GM23248 (cell line): Measurements from ENCODE around the gene PSMG4. TPM values are rescaled to one million over a fixed set of nuclear protein-coding genes. Genes with fewer than 3 reads are reported as not detected.

Experiments used
- DNase-seq: peaks from one replicate; pipeline ENCODE4 v3.0.0-alpha.2; 2015
- H2AFZ ChIP-seq: fragments of 200-600 bp; sonication (generic); 2 replicates; pipeline ENCODE4 v1.6.1; 2016; ENCODE audit warnings: antibody characterized with exemption
- H3F3A ChIP-seq: fragments of 200-600 bp; sonication (generic); 2 replicates; pipeline ENCODE4 v1.6.1; 2016; ENCODE audit warnings: mild to moderate bottlenecking, antibody characterized with exemption, mixed run types; ENCODE audit not compliant: insufficient read depth
- H3K27ac ChIP-seq: fragments of 200-600 bp; sonication (generic); 2 replicates; pipeline ENCODE4 v1.5.1; 2016; ENCODE audit warnings: mild to moderate bottlenecking
- H3K27me3 ChIP-seq: fragments of 200-600 bp; sonication (generic); replicated peaks from 2 replicates; pipeline ENCODE4 v1.6.1; 2016; ENCODE audit warnings: mild to moderate bottlenecking; ENCODE audit not compliant: insufficient read depth
- H3K36me3 ChIP-seq: fragments of 200-600 bp; sonication (generic); 2 replicates; pipeline ENCODE4 v1.6.1; 2016; ENCODE audit warnings: low read depth, mild to moderate bottlenecking
- H3K4me1 ChIP-seq: fragments of 200-600 bp; sonication (generic); 2 replicates; pipeline ENCODE4 v1.6.1; 2016; ENCODE audit warnings: mild to moderate bottlenecking; ENCODE audit not compliant: insufficient read depth
- H3K4me2 ChIP-seq: fragments of 200-600 bp; sonication (generic); one replicate; pipeline ENCODE4 v1.6.1; 2016; ENCODE audit warnings: mild to moderate bottlenecking; ENCODE audit not compliant: unreplicated experiment
- H3K4me3 ChIP-seq: fragments of 200-600 bp; sonication (generic); 2 replicates; pipeline ENCODE4 v1.5.1; 2016; ENCODE audit warnings: mild to moderate bottlenecking
- H3K79me2 ChIP-seq: fragments of 200-600 bp; sonication (generic); 2 replicates; pipeline ENCODE4 v1.6.1; 2016; ENCODE audit warnings: mild to moderate bottlenecking; ENCODE audit not compliant: insufficient read depth
- H3K9ac ChIP-seq: fragments of 200-600 bp; sonication (generic); 2 replicates; pipeline ENCODE4 v1.6.1; 2016; ENCODE audit warnings: mild to moderate bottlenecking
- H3K9me2 ChIP-seq: fragments of 200-600 bp; sonication (generic); 2 replicates; pipeline ENCODE4 v1.6.1; 2016; ENCODE audit warnings: mixed run types, mild to moderate bottlenecking, moderate library complexity; ENCODE audit not compliant: insufficient read depth
- H3K9me3 ChIP-seq: fragments of 200-600 bp; sonication (generic); one replicate; pipeline ENCODE4 v1.6.1; 2017; ENCODE audit warnings: low read depth
- H4K20me1 ChIP-seq: fragments of 200-600 bp; sonication (generic); 2 replicates; pipeline ENCODE4 v1.6.0; 2016; ENCODE audit not compliant: insufficient read depth
- EZH2 ChIP-seq: fragments of 200-600 bp; sonication (generic); IDR thresholded peaks from 2 replicates; pipeline ENCODE4 v1.6.1; 2018; ENCODE audit warnings: antibody characterized with exemption, mild to moderate bottlenecking; ENCODE audit not compliant: insufficient read depth, poor library complexity, severe bottlenecking
- EZH2phosphoT487 ChIP-seq: fragments of 200-600 bp; sonication (generic); IDR thresholded peaks from 2 replicates; pipeline ENCODE4 v1.6.1; 2018; ENCODE audit warnings: antibody characterized with exemption, moderate library complexity, mild to moderate bottlenecking, low read depth; ENCODE audit not compliant: insufficient read depth
- WGBS, 2 experiments: methylation state at CpG; one replicate each; pipeline ENCODE4 v1.1.6; 2015 to 2017; ENCODE audit warnings: low lambda C conversion rate in 2 of 2, low coverage in 1 of 2; ENCODE audit errors: missing lambda C conversion rate in 2 of 2; 5-methylcytosine and 5-hydroxymethylcytosine counted together
- in situ Hi-C: fragments of 300-500 bp; cut with MboI; formaldehyde crosslinking; loops from 2 replicates; pipeline ENCODE4 v1.15.0; 2020
- polyA plus RNA-seq: library from polyadenylated mRNA; unstranded; fragments of >200 nt; fragmentation: Nextera tagmentation; extraction: Ambion mirVana; gene quantifications from 2 replicates; pipeline ENCODE4 v1.2.1, GENCODE V29; 2016
- total RNA-seq: library from RNA; depleted of rRNA; stranded (reverse); fragments of >200 nt; shearing (Covaris generic); gene quantifications from 2 replicates; pipeline ENCODE4 v1.2.3, GENCODE V29; 2014; rRNA removed

The PSMG4 gene, protein sequence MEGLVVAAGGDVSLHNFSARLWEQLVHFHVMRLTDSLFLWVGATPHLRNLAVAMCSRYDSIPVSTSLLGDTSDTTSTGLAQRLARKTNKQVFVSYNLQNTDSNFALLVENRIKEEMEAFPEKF
- total RNA-seq, result 20.0 and 24.5 TPM in 2 replicates
- 46.9 and 47.1 TPM in 2 replicates for polyA plus RNA-seq

DNA sequence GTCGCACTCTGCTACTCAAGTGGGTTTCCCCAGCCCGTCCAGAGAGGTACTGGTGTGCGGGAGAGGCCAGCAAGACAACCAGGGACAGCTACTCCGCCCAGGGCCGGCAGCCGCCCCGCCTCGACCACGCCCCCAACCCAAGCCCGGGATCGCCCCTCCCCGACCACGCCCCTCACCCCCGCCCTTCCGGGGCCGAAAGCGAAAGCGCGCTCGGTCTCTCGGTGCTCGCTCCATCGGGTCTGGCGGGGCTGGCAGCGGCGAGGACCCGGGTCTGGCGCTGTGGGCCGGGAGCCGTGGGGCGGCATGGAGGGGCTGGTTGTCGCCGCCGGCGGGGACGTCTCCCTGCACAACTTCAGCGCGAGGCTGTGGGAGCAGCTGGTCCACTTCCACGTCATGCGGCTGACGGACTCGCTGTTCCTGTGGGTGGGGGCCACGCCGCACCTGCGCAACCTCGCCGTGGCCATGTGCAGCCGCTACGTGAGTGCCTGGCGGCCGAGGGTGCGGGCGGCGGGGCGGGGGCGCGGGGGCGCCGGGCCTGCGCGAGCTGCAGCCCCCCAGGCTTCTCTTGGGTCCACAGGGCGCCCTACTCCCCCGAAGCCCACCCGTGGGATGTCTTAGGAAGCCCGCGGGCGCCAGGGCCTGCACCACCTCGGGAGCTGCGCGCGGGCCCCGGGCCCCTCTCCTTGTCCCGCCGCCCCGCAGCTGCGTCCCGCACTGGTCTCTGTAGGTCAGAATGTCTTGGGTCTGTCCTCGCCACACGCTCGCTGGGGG lies at the start of gene PSMG4:
PSMG4 (plus strand) TSS at position 228 of the 771 bp plus-strand sequence; CDS start at position 304, 76 bp downstream.
- Histone ChIP-seq H3K27me3 (no peaks in the 10 kb centered on the region), H3K9ac (peak within 1 kb of the TSS; percentile 79), H3K4me1 (peaks cover 12% of the 10 kb centered on the region), H3K27ac (peak within 1 kb of the TSS; percentile 49), H4K20me1 (no peaks in the 10 kb centered on the region), H3K79me2 (peaks cover 46% of the 10 kb centered on the region), H3K9me2 (no peaks in the 10 kb centered on the region), H3K9me3 (no peaks in the 10 kb centered on the region), H3K4me3 (peak within 1 kb of the TSS; percentile 85), H3F3A (no peaks in the 10 kb centered on the region), H3K4me2 (peak within 1 kb of the TSS; percentile 95), H3K36me3 (no peaks in the 10 kb centered on the region), H2AFZ (peak within 1 kb of the TSS; percentile 87)
- no peak for TF ChIP-seq EZH2
- TF ChIP-seq EZH2phosphoT487, result no peak
- in situ Hi-C loops, result no loop called here
- 2% methylated on average over 41 to 72 of the region's 80 CpGs for WGBS, 2 experiments
- peak; percentile 95 for DNase-seq

DNA sequence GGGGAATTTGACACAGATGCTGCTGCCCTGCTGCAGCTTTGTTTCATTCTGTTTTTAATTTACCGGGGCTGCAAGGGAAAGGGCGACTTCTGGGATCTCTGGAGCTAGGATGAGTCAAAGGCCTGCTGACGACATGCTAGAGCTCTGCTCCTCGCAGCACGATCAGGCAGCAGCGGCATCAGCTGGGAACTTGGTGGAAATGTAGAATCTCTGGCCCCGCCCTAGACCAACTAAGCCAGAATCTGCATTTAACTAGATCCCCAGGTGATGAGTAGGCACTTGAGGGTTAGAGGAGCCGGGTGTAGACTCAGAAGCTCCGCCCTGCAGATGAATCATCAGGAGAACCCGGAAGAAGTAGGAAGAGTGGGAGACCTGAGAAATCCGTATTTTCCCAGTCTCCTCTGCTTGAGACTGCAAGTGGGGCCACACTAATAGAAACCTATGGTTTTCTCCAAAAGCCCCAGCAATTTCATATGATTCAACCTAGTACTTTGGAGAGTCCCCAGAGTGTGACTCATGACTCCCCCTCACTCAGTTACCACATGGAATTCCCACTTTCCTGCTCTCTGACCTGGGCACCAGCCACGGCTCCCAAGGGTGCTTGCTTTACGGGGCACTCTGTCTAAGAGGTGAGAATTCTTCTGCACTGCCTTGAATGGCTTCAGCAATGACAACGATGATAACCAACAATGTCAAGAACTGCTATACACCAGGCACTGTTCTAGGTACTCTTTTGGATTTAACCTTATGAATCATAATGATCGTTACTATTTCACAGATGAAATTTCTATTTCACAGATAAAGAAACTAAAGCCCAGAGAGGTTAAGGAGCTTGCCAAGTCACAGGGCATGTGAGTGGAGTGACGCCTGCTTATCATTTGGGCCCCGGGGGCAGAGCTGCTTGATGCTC lies 49.4 kb upstream of the PSMG4 start:
- Histone ChIP-seq H3K9me3 (no peaks in the 10 kb centered on the region), H3K4me2 (peak overlapping the region; percentile 98), H3K27me3 (no peaks in the 10 kb centered on the region), H3K79me2 (no peaks in the 10 kb centered on the region), H3K9me2 (no peaks in the 10 kb centered on the region), H3K9ac (peak overlapping the region; percentile 92), H3K4me1 (peaks cover 47% of the 10 kb centered on the region), H3K4me3 (peak overlapping the region; percentile 68), H4K20me1 (no peaks in the 10 kb centered on the region), H2AFZ (peak overlapping the region; percentile 50), H3F3A (peaks cover 28% of the 10 kb centered on the region), H3K27ac (peak overlapping the region; percentile 97), H3K36me3 (no peaks in the 10 kb centered on the region)
- TF ChIP-seq EZH2 (no peak), EZH2phosphoT487 (no peak)
- WGBS, 2 experiments, result 17% methylated on average over 17 of the region's 17 CpGs
- in situ Hi-C loops, result no loop called here
- peak; percentile 99 for DNase-seq

DNA sequence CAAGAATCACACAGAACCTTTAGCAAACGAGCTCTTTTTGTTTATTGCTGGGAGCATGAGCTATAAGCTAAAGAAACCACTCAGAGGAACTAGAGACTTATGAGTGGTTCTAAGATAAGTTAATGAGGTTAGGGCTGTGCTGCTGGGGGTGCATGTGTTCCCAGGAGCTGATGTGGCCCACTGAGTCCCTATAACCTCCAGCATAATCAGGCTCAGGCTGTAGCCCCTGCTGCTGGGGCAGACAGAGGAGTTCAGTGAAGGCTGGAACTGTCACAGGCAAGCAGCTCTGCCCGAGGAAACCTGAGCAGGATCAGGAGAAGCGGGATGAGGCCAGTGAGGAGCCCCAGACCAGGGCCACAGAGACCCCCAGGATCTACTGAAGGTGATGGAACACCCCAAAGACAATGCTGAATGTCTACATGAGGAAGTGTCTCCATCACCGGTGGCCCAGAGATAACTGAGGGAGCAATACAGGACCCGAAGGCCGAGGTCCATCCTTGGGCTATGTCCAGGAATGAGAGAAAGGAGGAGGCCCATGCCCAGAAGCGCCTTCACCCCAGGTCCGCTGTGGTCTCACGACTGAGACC lies 48.6 kb upstream of the PSMG4 start:
- H3K4me2 ChIP-seq, result no peak overlapping the region
- H3K9me3 ChIP-seq, result no peaks in the 10 kb centered on the region
- 91 to 92% methylated on average over 8 to 9 of the region's 9 CpGs for whole genome bisulfite sequencing, 2 experiments
- H3F3A ChIP-seq, result peaks cover 28% of the 10 kb centered on the region
- no peaks in the 10 kb centered on the region for H3K27me3 ChIP-seq
- peak overlapping the region; percentile 92 for H3K9ac ChIP-seq
- peak overlapping the region; percentile 97 for H3K27ac ChIP-seq
- no peaks in the 10 kb centered on the region for H4K20me1 ChIP-seq
- in situ Hi-C loops, result no loop called here
- no peak for DNase-seq
- H3K36me3 ChIP-seq, result no peaks in the 10 kb centered on the region
- H2AFZ ChIP-seq, result no peak overlapping the region; the same call in 1 of the 2 replicates
- H3K4me3 ChIP-seq, result no peak overlapping the region
- no peaks in the 10 kb centered on the region for H3K9me2 ChIP-seq
- peaks cover 47% of the 10 kb centered on the region for H3K4me1 ChIP-seq
- no peaks in the 10 kb centered on the region for H3K79me2 ChIP-seq
- TF ChIP-seq EZH2phosphoT487 (no peak), EZH2 (no peak)

DNA sequence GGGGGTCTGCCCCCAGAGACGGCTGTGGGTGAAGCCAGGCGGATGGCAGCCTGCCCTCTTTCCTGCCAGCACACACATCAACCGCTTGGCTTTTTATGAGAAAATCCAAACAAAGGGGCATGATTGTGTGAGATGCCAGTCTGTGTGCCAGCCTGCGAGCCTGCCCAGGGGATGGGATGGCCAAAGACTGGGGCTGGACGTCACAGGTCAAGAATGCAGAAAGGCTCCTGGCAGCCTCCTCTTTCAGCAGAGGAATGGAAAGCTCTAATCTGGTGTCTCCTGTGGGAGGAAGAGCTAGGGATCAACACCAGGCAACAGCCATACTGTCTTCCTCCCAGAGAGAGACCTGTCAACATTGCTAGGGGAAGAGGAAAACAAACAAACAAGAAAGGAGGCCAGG lies 47.1 kb upstream of the PSMG4 start:
- Histone ChIP-seq H3K9me3 (no peaks in the 10 kb centered on the region), H3K9ac (peak overlapping the region; percentile 25; the same call in 1 of the 2 replicates), H3K27ac (peak overlapping the region; percentile 49), H4K20me1 (no peaks in the 10 kb centered on the region), H3K27me3 (no peaks in the 10 kb centered on the region), H3K36me3 (no peaks in the 10 kb centered on the region), H3K4me1 (peaks cover 36% of the 10 kb centered on the region), H3K79me2 (no peaks in the 10 kb centered on the region), H2AFZ (no peak overlapping the region), H3K4me2 (peak overlapping the region; percentile 20), H3K9me2 (no peaks in the 10 kb centered on the region), H3K4me3 (no peak overlapping the region), H3F3A (peaks cover 21% of the 10 kb centered on the region)
- TF ChIP-seq EZH2 (no peak), EZH2phosphoT487 (no peak)
- in situ Hi-C loops, result no loop called here
- peak; percentile 57 for DNase-seq
- WGBS, 2 experiments, result 66 to 70% methylated on average over 5 of the region's 5 CpGs
